Endodermal cell (in vitro differentiated cells): ENCODE data around the gene RNU7-1. TPM values are rescaled to one million over a fixed set of nuclear protein-coding genes. Genes with fewer than 3 reads are reported as not detected.

Source experiments
- DNase-seq: peaks from one replicate; pipeline ENCODE4 v3.0.0-alpha.2; 2017
- H3K27ac ChIP-seq: 2 replicates; pipeline ENCODE4 v1.5.1; 2013; ENCODE audit warnings: mild to moderate bottlenecking, low read depth, low read length, moderate library complexity
- H3K27me3 ChIP-seq: 2 replicates; pipeline ENCODE4 v1.6.1; 2013; ENCODE audit warnings: mild to moderate bottlenecking, low read length, moderate library complexity; ENCODE audit not compliant: insufficient read depth, control insufficient read depth, poor library complexity, severe bottlenecking
- H3K36me3 ChIP-seq: 2 replicates; pipeline ENCODE4 v1.7.0; 2013; ENCODE audit warnings: mild to moderate bottlenecking, low read length, moderate library complexity; ENCODE audit not compliant: control insufficient read depth, insufficient read depth
- H3K4me1 ChIP-seq: one replicate; pipeline ENCODE4 v1.7.0; 2013; ENCODE audit warnings: low read length; ENCODE audit not compliant: control insufficient read depth, insufficient read depth
- H3K4me3 ChIP-seq: 2 replicates; pipeline ENCODE4 v1.5.1; 2013; ENCODE audit warnings: mild to moderate bottlenecking, low read length, moderate library complexity
- H3K9ac ChIP-seq: 2 replicates; pipeline ENCODE4 v1.6.1; 2013; ENCODE audit warnings: mild to moderate bottlenecking, low read length, moderate library complexity; ENCODE audit not compliant: poor library complexity, severe bottlenecking; ENCODE audit errors: extremely low read depth
- H3K9me3 ChIP-seq: 2 replicates; pipeline ENCODE4 v1.6.1; 2013; ENCODE audit warnings: mild to moderate bottlenecking, low read length, moderate library complexity; ENCODE audit not compliant: control insufficient read depth
- H3K27ac Mint-ChIP-seq: 2 replicates; pipeline ENCODE4 v1.8.0; 2020; ENCODE audit warnings: mixed read lengths
- H3K27me3 Mint-ChIP-seq: 2 replicates; pipeline ENCODE4 v1.8.0; 2021; ENCODE audit warnings: mild to moderate bottlenecking, mixed read lengths; ENCODE audit not compliant: insufficient read depth
- H3K36me3 Mint-ChIP-seq: 2 replicates; pipeline ENCODE4 v1.8.0; 2020; ENCODE audit warnings: low read depth, mixed read lengths
- H3K4me1 Mint-ChIP-seq: 2 replicates; pipeline ENCODE4 v1.8.0; 2020; ENCODE audit warnings: mixed read lengths
- H3K4me3 Mint-ChIP-seq: 2 replicates; pipeline ENCODE4 v1.8.0; 2020; ENCODE audit warnings: mild to moderate bottlenecking, moderate library complexity, mixed read lengths
- H3K9me3 Mint-ChIP-seq: 2 replicates; pipeline ENCODE4 v1.8.0; 2020; ENCODE audit warnings: mild to moderate bottlenecking, mixed read lengths
- CTCF ChIP-seq: fragments of 200-600 bp; sonication (generic); conservative IDR thresholded peaks from 2 replicates; pipeline ENCODE4 v1.5.0; 2021; ENCODE audit warnings: antibody characterized with exemption, mild to moderate bottlenecking
- WGBS, 2 experiments: methylation state at CpG; one replicate each; pipeline versions ENCODE4 v1.1.5 to v1.1.7; 2013; ENCODE audit warnings: missing lambda C conversion rate in 2 of 2, mixed read lengths in 1 of 2; ENCODE audit not compliant: insufficient coverage in 1 of 2, insufficient read length in 1 of 2; 5-methylcytosine and 5-hydroxymethylcytosine counted together
- total RNA-seq, 2 donors: library from RNA; stranded (reverse); fragmentation: NEBNext Ultra II Directional in 1 of 2; extraction: Animal tissue kit (Norgen Biotek cat#: 25700) in 1 of 2; gene quantifications; 2 replicates in 1 of 2; 3 replicates in 1 of 2; pipeline ENCODE4 v1.2.1, GENCODE V29; 2021

The RNU7-1 gene
- total RNA-seq, 2 donors from 2014 or later = not detected

- H3K36me3 ChIP-seq = no peaks in the 10 kb centered on the region
- no peaks in the 10 kb centered on the region for H3K9me3 Mint-ChIP-seq
- peaks cover 6% of the 10 kb centered on the region for H3K36me3 Mint-ChIP-seq
- DNase-seq = no peak
- peaks cover 7% of the 10 kb centered on the region for H3K4me1 ChIP-seq
- H3K27ac Mint-ChIP-seq = no peak overlapping the region
- H3K9me3 ChIP-seq = no peaks in the 10 kb centered on the region
- H3K9ac ChIP-seq = no peak overlapping the region
- H3K4me3 ChIP-seq = no peak overlapping the region
- 90 to 93% methylated on average over 8 to 15 of the region's 15 CpGs for WGBS, 2 experiments
- no peak overlapping the region for H3K4me3 Mint-ChIP-seq
- peak; percentile 44 for TF ChIP-seq CTCF
- H3K27ac ChIP-seq = no peak overlapping the region
- no peaks in the 10 kb centered on the region for H3K27me3 Mint-ChIP-seq
- H3K27me3 ChIP-seq = no peaks in the 10 kb centered on the region
- H3K4me1 Mint-ChIP-seq = peaks cover 26% of the 10 kb centered on the region
These were observed 5.4 kb downstream of the RNU7-1 start for GRCh38 chr12:6948873-6949594.

- H3K9ac ChIP-seq = no peak overlapping the region
- H3K27ac ChIP-seq = no peak overlapping the region
- no peaks in the 10 kb centered on the region for H3K9me3 ChIP-seq
- H3K4me3 ChIP-seq = no peak overlapping the region
- no peaks in the 10 kb centered on the region for H3K27me3 ChIP-seq
- TF ChIP-seq CTCF = peak; percentile 68
- DNase-seq = no peak
- H3K36me3 ChIP-seq = no peaks in the 10 kb centered on the region
- Mint-ChIP-seq H3K4me3 (no peak overlapping the region), H3K27me3 (no peaks in the 10 kb centered on the region), H3K27ac (peak overlapping the region; percentile 25), H3K36me3 (peaks cover 8% of the 10 kb centered on the region), H3K9me3 (no peaks in the 10 kb centered on the region), H3K4me1 (peaks cover 17% of the 10 kb centered on the region)
- WGBS, 2 experiments = 98 to 100% methylated on average over 1 of the region's 1 CpG
- H3K4me1 ChIP-seq = peaks cover 5% of the 10 kb centered on the region
These were observed 6.8 kb downstream of the RNU7-1 start for GRCh38 chr12:6950401-6950801.

- H3K4me3 ChIP-seq = no peak within 1 kb of the TSS
- no peak within 1 kb of the TSS for H3K4me3 Mint-ChIP-seq
- no peak within 1 kb of the TSS for H3K9ac ChIP-seq
- H3K9me3 ChIP-seq = no peaks in the 10 kb centered on the region
- H3K36me3 ChIP-seq = no peaks in the 10 kb centered on the region
- no peak for TF ChIP-seq CTCF
- WGBS, 2 experiments = 91% methylated on average over 21 to 25 of the region's 25 CpGs
- H3K27me3 ChIP-seq = no peaks in the 10 kb centered on the region
- H3K9me3 Mint-ChIP-seq = no peaks in the 10 kb centered on the region
- H3K36me3 Mint-ChIP-seq = peaks cover 13% of the 10 kb centered on the region
- H3K27ac ChIP-seq = no peak within 1 kb of the TSS
- no peaks in the 10 kb centered on the region for H3K27me3 Mint-ChIP-seq
- H3K27ac Mint-ChIP-seq = peak within 1 kb of the TSS; percentile 25
- DNase-seq = no peak
- H3K4me1 Mint-ChIP-seq = peaks cover 11% of the 10 kb centered on the region
- no peaks in the 10 kb centered on the region for H3K4me1 ChIP-seq
These were observed 7.4 kb downstream of the RNU7-1 start, which contains the start of gene PTPN6 for GRCh38 chr12:6950811-6951540. Gene PTPN6, plus strand, starts transcription at chr12:6951356. Its CDS starts 157 bp downstream, at chr12:6951513.
